ENCODE results near the gene PCDHGA8. TPM values are rescaled to one million over a fixed set of nuclear protein-coding genes. Genes with fewer than 3 reads are reported as not detected.
"Not testable (repeated sequence)": the region's sequence is repeated elsewhere in the genome, so short reads cannot be mapped to it uniquely, and the experiment has no call there.

PCDHGA8 gene
- under 1 TPM in 1 of 2 experiments, not detected in 1; 0.17 TPM for total RNA-seq
- not detected for polyA plus RNA-seq

DNA sequence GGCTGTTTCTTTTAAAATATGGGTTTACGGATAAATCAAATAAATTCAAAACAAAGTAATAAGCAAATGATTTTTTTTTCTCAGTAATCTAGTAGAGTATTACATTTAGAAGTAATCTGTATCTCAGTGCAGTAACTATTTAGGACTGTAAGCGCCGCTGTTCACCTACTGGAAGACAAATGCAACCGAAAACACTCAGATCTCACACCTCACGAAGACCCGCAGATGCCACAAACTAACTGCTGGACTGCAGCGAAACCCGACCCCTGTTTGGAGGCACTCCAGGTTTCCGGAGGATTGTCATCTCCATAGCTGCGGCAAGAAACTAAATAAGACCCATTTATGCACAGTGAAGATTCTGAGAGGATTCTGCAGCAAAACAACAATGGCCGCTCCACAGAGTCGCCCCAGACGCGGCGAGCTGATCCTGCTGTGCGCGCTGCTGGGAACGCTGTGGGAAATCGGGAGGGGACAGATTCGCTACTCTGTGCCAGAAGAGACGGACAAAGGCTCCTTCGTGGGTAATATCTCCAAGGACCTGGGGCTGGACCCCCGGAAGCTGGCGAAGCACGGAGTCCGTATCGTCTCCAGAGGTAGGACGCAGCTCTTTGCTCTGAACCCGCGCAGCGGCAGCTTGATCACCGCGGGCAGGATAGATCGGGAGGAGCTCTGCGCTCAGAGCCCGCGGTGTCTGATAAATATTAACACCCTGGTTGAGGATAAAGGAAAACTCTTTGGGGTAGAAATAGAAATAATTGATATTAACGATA lies at the start of gene PCDHGA8:
Gene PCDHGA8, plus strand, starts transcription at position 205 of the 770 bp plus-strand sequence. Its CDS starts 181 bp downstream, at position 386.
- DNase-seq = no peak
- Mint-ChIP-seq H3K4me1 (peaks cover 0 to 4% (median 2%) of the 10 kb centered on the region in 4 donors), H3K27ac (no peak within 1 kb of the TSS), H3K4me3 (peak within 1 kb of the TSS in 2 of 8 donors; percentile 1 to 17), H3K9me3 (peaks cover 7 to 72% (median 61%) of the 10 kb centered on the region in 8 donors), H3K27me3 (peaks cover 43% of the 10 kb centered on the region in 2 donors), H3K36me3 (peaks cover 7 to 11% of the 10 kb centered on the region in 2 donors)
- Histone ChIP-seq H3K27ac (ENCODE audit: low read depth, low read length) (no peak within 1 kb of the TSS), H3K4me3 (ENCODE audit: low read length in 2 of 2) (no peak within 1 kb of the TSS), H3K4me1 (ENCODE audit: insufficient read depth, low read length) (no peaks in the 10 kb centered on the region), H3K27me3 (ENCODE audit: insufficient read depth, low read length) (peaks cover 18% of the 10 kb centered on the region), H3K9me3 (ENCODE audit: control insufficient read depth in 1 of 2, low read length in 2 of 2) (no peaks in the 10 kb centered on the region), H3K36me3 (ENCODE audit: insufficient read depth, low read length) (no peaks in the 10 kb centered on the region)
- ChIA-PET CTCF (ENCODE audit: partially characterized antibody) (interaction anchor here (0.8 to 1.1 kb wide), 2 partner anchors 14 to 121 kb away, joined by 3 to 4 read pairs; no protein-coding TSS in a partner anchor), POLR2A (ENCODE audit: partially characterized antibody) (no interaction called here)
- intact Hi-C loops (cut with micrococcal nuclease) = no loop called here

DNA sequence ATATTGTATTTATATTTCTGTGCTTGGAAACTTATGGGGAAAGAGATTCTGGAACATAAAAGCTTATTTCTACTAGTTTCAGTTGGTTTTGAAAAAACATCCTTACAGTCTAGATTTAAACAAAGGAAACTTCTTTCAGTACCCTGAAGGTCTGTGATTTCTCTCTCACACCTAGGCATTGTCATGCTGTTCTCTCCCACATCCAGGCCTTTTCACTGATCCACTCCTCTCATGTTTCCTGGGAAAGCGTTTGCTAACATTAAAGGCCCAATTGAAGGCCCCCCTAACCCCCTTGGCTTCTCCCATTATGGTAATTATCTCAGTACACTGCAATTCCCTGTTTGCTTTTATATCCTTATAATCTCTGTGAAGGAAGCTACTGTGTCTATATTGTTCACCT lies 49.7 kb upstream of the PCDHGA8 start:
- no peak for DNase-seq
- Histone ChIP-seq H3K4me3 (ENCODE audit: low read length in 2 of 2) (no peak overlapping the region), H3K9me3 (ENCODE audit: control insufficient read depth in 1 of 2, low read length in 2 of 2) (peaks cover 0 to 11% of the 10 kb centered on the region in 2 donors), H3K27me3 (ENCODE audit: insufficient read depth, low read length) (no peaks in the 10 kb centered on the region), H3K27ac (ENCODE audit: low read depth, low read length) (no peak overlapping the region), H3K4me1 (ENCODE audit: insufficient read depth, low read length) (no peaks in the 10 kb centered on the region), H3K36me3 (ENCODE audit: insufficient read depth, low read length) (no peaks in the 10 kb centered on the region)
- H3K27me3 Mint-ChIP-seq = peaks cover 39 to 42% of the 10 kb centered on the region in 2 donors
- intact Hi-C loops (cut with micrococcal nuclease) = no loop called here
- H3K36me3 Mint-ChIP-seq = peaks cover 9 to 17% of the 10 kb centered on the region in 2 donors
- H3K27ac Mint-ChIP-seq = no peak overlapping the region
- H3K4me1 Mint-ChIP-seq = peaks cover 0 to 3% (median 0%) of the 10 kb centered on the region in 4 donors
- ChIA-PET POLR2A (ENCODE audit: partially characterized antibody) (no interaction called here), CTCF (ENCODE audit: partially characterized antibody) (no interaction called here)
- H3K4me3 Mint-ChIP-seq = no peak overlapping the region
- H3K9me3 Mint-ChIP-seq = peaks cover 3 to 78% (median 72%) of the 10 kb centered on the region in 8 donors

DNA sequence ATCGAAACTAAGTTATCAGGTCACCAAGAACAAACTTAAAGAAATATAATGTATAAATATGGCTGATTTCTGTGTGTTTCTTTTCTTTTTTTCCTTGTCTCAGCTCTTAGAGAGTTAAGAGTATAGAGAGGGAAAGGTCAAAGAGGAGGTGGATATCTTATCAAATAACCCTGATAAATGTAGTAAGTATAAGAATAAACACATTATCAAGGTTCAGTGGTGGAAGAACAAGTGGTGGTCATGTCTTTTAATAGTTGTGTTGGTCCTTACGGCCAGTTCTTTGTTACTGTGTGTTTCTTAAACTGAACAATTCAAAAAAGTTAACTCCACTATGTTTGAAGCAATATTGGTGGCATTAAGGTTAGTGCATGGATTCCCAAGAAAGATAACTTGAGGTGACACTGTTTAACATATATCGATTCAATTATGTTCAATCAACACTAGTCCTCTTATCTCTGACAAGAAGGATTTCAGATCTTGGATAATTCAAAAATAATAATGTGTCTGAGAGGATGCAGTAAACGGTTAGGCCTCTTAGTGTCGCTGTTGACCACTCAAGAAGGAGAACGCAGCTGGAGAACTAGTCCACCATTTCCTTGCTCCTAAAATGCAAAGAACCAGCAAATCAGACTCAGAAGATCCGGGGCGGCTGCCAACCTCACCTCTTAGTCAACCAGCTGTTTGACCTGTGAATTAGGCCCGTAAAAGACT lies 49.0 kb upstream of the PCDHGA8 start, which contains the start of gene PCDHGA3:
Gene PCDHGA3, plus strand, starts transcription at position 588 of the 711 bp plus-strand sequence. CDS start 205 bp downstream, outside the sequence.
- Histone ChIP-seq H3K36me3 (ENCODE audit: insufficient read depth, low read length) (no peaks in the 10 kb centered on the region), H3K4me3 (ENCODE audit: low read length in 2 of 2) (no peak within 1 kb of the TSS), H3K27ac (ENCODE audit: low read depth, low read length) (no peak within 1 kb of the TSS), H3K4me1 (ENCODE audit: insufficient read depth, low read length) (no peaks in the 10 kb centered on the region), H3K27me3 (ENCODE audit: insufficient read depth, low read length) (no peaks in the 10 kb centered on the region), H3K9me3 (ENCODE audit: control insufficient read depth in 1 of 2, low read length in 2 of 2) (peaks cover 0 to 11% of the 10 kb centered on the region in 2 donors)
- peaks cover 3 to 74% (median 67%) of the 10 kb centered on the region in 8 donors for H3K9me3 Mint-ChIP-seq
- CTCF ChIA-PET (ENCODE audit: partially characterized antibody) = interaction anchor here (1.0 to 1.5 kb wide), 2 partner anchors 215 to 224 kb away, joined by 3 read pairs; no protein-coding TSS in a partner anchor
- peaks cover 0 to 3% (median 0%) of the 10 kb centered on the region in 4 donors for H3K4me1 Mint-ChIP-seq
- H3K4me3 Mint-ChIP-seq = peak within 1 kb of the TSS in 7 of 8 donors; percentile 46 to 73 (median 71)
- intact Hi-C loops (cut with micrococcal nuclease) = no loop called here
- peaks cover 5 to 14% of the 10 kb centered on the region in 2 donors for H3K36me3 Mint-ChIP-seq
- no peak within 1 kb of the TSS for H3K27ac Mint-ChIP-seq
- peak in 1 of 5 donors; percentile 24 for DNase-seq
- H3K27me3 Mint-ChIP-seq = peaks cover 33 to 35% of the 10 kb centered on the region in 2 donors
- POLR2A ChIA-PET (ENCODE audit: partially characterized antibody) = no interaction called here

DNA sequence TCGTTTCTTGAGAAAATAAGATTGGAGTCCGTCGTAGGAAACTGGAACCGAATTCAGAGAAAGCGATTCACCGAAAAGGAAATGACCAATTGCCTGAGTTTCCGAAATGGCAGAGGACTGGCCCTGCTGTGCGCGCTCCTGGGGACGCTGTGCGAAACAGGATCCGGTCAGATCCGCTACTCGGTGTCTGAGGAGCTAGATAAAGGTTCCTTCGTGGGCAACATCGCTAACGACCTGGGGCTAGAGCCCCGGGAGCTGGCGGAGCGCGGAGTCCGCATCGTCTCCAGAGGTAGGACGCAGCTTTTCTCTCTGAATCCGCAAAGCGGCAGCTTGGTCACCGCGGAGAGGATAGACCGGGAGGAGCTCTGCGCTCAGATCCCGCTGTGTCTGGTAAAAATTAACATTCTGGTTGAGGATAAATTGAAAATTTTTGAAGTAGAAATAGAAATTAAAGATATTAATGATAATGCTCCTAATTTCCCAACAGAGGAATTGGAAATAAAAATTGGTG lies 48.4 kb upstream of the PCDHGA8 start:
- H3K4me3 ChIP-seq (ENCODE audit: low read length in 2 of 2) = no peak overlapping the region
- no peak overlapping the region for H3K27ac ChIP-seq (ENCODE audit: low read depth, low read length)
- Mint-ChIP-seq H3K27me3 (peaks cover 28 to 33% of the 10 kb centered on the region in 2 donors), H3K27ac (no peak overlapping the region), H3K9me3 (peaks cover 3 to 73% (median 62%) of the 10 kb centered on the region in 8 donors), H3K36me3 (peaks cover 5 to 9% of the 10 kb centered on the region in 2 donors), H3K4me1 (peaks cover 0 to 3% (median 0%) of the 10 kb centered on the region in 4 donors), H3K4me3 (peak overlapping the region in 7 of 8 donors; percentile 46 to 73 (median 71))
- POLR2A ChIA-PET (ENCODE audit: partially characterized antibody) = no interaction called here
- intact Hi-C loops (cut with micrococcal nuclease) = no loop called here
- H3K9me3 ChIP-seq (ENCODE audit: control insufficient read depth in 1 of 2, low read length in 2 of 2) = peaks cover 0 to 7% of the 10 kb centered on the region in 2 donors
- H3K27me3 ChIP-seq (ENCODE audit: insufficient read depth, low read length) = no peaks in the 10 kb centered on the region
- no peaks in the 10 kb centered on the region for H3K36me3 ChIP-seq (ENCODE audit: insufficient read depth, low read length)
- DNase-seq = no peak
- H3K4me1 ChIP-seq (ENCODE audit: insufficient read depth, low read length) = no peaks in the 10 kb centered on the region
- CTCF ChIA-PET (ENCODE audit: partially characterized antibody) = interaction anchor here (1.0 to 1.5 kb wide), 2 partner anchors 214 to 223 kb away, joined by 3 read pairs; no protein-coding TSS in a partner anchor

DNA sequence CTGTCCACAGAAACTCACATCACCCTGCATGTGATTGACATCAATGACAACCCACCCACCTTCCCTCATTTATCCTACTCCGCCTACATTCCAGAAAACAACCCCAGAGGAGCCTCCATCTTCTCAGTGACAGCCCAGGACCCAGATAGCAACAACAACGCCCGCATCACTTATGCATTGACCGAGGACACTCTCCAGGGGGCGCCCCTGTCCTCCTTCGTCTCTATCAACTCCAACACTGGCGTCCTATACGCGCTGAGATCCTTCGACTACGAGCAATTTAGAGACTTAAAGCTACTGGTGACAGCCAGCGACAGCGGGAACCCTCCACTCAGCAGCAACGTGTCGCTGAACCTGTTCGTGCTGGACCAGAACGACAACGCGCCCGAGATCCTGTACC lies 47.1 kb upstream of the PCDHGA8 start:
- peaks cover 0 to 6% (median 2%) of the 10 kb centered on the region in 4 donors for H3K4me1 Mint-ChIP-seq
- H3K36me3 Mint-ChIP-seq = peaks cover 5 to 12% of the 10 kb centered on the region in 2 donors
- peak overlapping the region in 1 of 8 donors; percentile 20 for H3K4me3 Mint-ChIP-seq
- intact Hi-C loops (cut with micrococcal nuclease) = no loop called here
- no peak overlapping the region for H3K27ac ChIP-seq (ENCODE audit: low read depth, low read length)
- no peaks in the 10 kb centered on the region for H3K27me3 ChIP-seq (ENCODE audit: insufficient read depth, low read length)
- H3K36me3 ChIP-seq (ENCODE audit: insufficient read depth, low read length) = no peaks in the 10 kb centered on the region
- peak overlapping the region in 1 of 7 donors; percentile 51 for H3K27ac Mint-ChIP-seq
- H3K27me3 Mint-ChIP-seq = peaks cover 30 to 38% of the 10 kb centered on the region in 2 donors
- H3K9me3 Mint-ChIP-seq = peaks cover 3 to 72% (median 60%) of the 10 kb centered on the region in 8 donors
- CTCF ChIA-PET (ENCODE audit: partially characterized antibody) = no interaction called here
- POLR2A ChIA-PET (ENCODE audit: partially characterized antibody) = no interaction called here
- H3K9me3 ChIP-seq (ENCODE audit: control insufficient read depth in 1 of 2, low read length in 2 of 2) = peaks cover 0 to 3% of the 10 kb centered on the region in 2 donors
- H3K4me1 ChIP-seq (ENCODE audit: insufficient read depth, low read length) = no peaks in the 10 kb centered on the region
- DNase-seq = no peak
- H3K4me3 ChIP-seq (ENCODE audit: low read length in 2 of 2) = no peak overlapping the region

DNA sequence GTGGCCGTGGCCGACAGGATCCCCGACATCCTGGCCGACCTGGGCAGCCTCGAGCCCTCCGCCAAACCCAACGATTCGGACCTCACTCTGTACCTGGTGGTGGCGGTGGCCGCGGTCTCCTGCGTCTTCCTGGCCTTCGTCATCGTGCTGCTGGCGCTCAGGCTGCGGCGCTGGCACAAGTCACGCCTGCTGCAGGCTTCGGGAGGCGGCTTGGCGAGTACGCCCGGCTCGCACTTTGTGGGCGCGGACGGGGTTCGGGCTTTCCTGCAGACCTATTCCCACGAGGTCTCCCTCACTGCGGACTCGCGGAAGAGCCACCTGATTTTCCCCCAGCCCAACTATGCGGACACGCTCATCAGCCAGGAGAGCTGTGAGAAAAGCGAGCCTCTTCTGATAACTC lies 46.4 kb upstream of the PCDHGA8 start:
- Mint-ChIP-seq H3K27ac (peak overlapping the region in 1 of 7 donors; percentile 47), H3K36me3 (peaks cover 5 to 12% of the 10 kb centered on the region in 2 donors), H3K27me3 (peaks cover 33 to 44% of the 10 kb centered on the region in 2 donors), H3K9me3 (peaks cover 3 to 77% (median 64%) of the 10 kb centered on the region in 8 donors)
- H3K27me3 ChIP-seq (ENCODE audit: insufficient read depth, low read length); H3K4me3 ChIP-seq (ENCODE audit: low read length in 2 of 2); H3K4me1 ChIP-seq (ENCODE audit: insufficient read depth, low read length); H3K4me3 Mint-ChIP-seq; DNase-seq; intact Hi-C loops (cut with micrococcal nuclease); H3K36me3 ChIP-seq (ENCODE audit: insufficient read depth, low read length); POLR2A ChIA-PET (ENCODE audit: partially characterized antibody); H3K4me1 Mint-ChIP-seq; H3K27ac ChIP-seq (ENCODE audit: low read depth, low read length); H3K9me3 ChIP-seq (ENCODE audit: control insufficient read depth in 1 of 2, low read length in 2 of 2): not testable (repeated sequence)
- CTCF ChIA-PET (ENCODE audit: partially characterized antibody) = interaction anchor here (1.4 kb wide), 1 partner anchor 221 kb away, joined by 6 read pairs; no protein-coding TSS in a partner anchor

Data from CD4-positive, alpha-beta memory T cell (primary cell).